Chondrocyte (in vitro differentiated cells): Measurements from ENCODE around the gene TLR8. TPM values are rescaled to one million over a fixed set of nuclear protein-coding genes. Genes with fewer than 3 reads are reported as not detected.
A peak's percentile ranks its signal among the peaks of the same experiment; 100 is the strongest.

Experiments used
- DNase-seq: peaks from one replicate; pipeline ENCODE4 v3.0.0; 2021; ENCODE audit warnings: mixed read lengths, low spot score
- H3K27ac Mint-ChIP-seq: one replicate; pipeline ENCODE4 v1.8.0; 2021; ENCODE audit warnings: mild to moderate bottlenecking, moderate library complexity, mixed read lengths; ENCODE audit not compliant: unreplicated experiment
- H3K27me3 Mint-ChIP-seq: 2 replicates; pipeline ENCODE4 v1.8.0; 2021; ENCODE audit warnings: low read depth, mixed read lengths
- H3K36me3 Mint-ChIP-seq: 2 replicates; pipeline ENCODE4 v1.8.0; 2021; ENCODE audit warnings: low read depth, mixed read lengths
- H3K4me1 Mint-ChIP-seq: 2 replicates; pipeline ENCODE4 v1.8.0; 2021; ENCODE audit warnings: low read depth, mild to moderate bottlenecking, mixed read lengths
- H3K4me3 Mint-ChIP-seq: one replicate; pipeline ENCODE4 v1.8.0; 2021; ENCODE audit warnings: mild to moderate bottlenecking, moderate library complexity, mixed read lengths; ENCODE audit not compliant: unreplicated experiment
- H3K9me3 Mint-ChIP-seq: 2 replicates; pipeline ENCODE4 v1.8.0; 2021; ENCODE audit warnings: low read depth, mixed read lengths
- total RNA-seq: library from RNA; stranded (reverse); gene quantifications from 3 replicates; pipeline ENCODE4 v1.2.1, GENCODE V29; 2021
- TF ChIP-seq, protein P1 (sequence below): fragments of 200-600 bp; sonication (generic); IDR thresholded peaks from 2 replicates; pipeline ENCODE4 v1.5.0; 2021; ENCODE audit warnings: antibody characterized with exemption, mild to moderate bottlenecking, moderate library complexity

The TLR8 gene
- total RNA-seq, 1 donor from 2014 or later, result not detected

GRCh38 chrX:12871257-12871656, 35.2 kb upstream of the TLR8 start:
- Mint-ChIP-seq H3K27ac (no peak overlapping the region), H3K4me3 (no peak overlapping the region), H3K36me3 (peaks cover 2% of the 10 kb centered on the region), H3K9me3 (peaks cover 15% of the 10 kb centered on the region), H3K27me3 (peaks cover 2% of the 10 kb centered on the region), H3K4me1 (no peaks in the 10 kb centered on the region)
- no peak for DNase-seq
- TF ChIP-seq, protein P1, sequence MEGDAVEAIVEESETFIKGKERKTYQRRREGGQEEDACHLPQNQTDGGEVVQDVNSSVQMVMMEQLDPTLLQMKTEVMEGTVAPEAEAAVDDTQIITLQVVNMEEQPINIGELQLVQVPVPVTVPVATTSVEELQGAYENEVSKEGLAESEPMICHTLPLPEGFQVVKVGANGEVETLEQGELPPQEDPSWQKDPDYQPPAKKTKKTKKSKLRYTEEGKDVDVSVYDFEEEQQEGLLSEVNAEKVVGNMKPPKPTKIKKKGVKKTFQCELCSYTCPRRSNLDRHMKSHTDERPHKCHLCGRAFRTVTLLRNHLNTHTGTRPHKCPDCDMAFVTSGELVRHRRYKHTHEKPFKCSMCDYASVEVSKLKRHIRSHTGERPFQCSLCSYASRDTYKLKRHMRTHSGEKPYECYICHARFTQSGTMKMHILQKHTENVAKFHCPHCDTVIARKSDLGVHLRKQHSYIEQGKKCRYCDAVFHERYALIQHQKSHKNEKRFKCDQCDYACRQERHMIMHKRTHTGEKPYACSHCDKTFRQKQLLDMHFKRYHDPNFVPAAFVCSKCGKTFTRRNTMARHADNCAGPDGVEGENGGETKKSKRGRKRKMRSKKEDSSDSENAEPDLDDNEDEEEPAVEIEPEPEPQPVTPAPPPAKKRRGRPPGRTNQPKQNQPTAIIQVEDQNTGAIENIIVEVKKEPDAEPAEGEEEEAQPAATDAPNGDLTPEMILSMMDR, result no peak

GRCh38 chrX:12872741-12873140, 33.7 kb upstream of the TLR8 start:
- Mint-ChIP-seq H3K27ac (no peak overlapping the region), H3K36me3 (peaks cover 2% of the 10 kb centered on the region), H3K4me1 (peaks cover 7% of the 10 kb centered on the region), H3K9me3 (peaks cover 15% of the 10 kb centered on the region), H3K4me3 (no peak overlapping the region), H3K27me3 (peaks cover 2% of the 10 kb centered on the region)
- TF ChIP-seq, protein P1, result no peak
- no peak for DNase-seq

DNA sequence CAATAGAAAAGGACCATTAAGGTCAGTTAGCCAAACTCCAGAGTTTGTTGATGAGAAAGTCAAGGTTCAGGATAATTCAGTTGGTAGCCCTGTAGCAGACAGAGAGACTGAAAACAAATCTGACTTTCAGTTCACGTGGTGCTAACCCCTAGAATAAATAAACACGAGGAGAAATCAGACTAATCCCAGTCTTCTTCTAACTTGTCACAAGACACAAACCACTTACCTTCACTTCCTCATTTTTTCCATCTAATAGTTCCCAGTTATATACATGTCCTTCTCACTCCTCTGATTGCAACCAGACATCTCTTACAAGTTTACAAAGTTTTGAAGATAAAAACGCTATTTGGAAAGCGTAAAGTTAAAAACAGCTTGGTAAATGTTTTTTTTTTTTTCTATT, 31.8 kb upstream of the TLR8 start:
- TF ChIP-seq, protein P1, result no peak
- no peak overlapping the region for H3K27ac Mint-ChIP-seq
- peaks cover 5% of the 10 kb centered on the region for H3K9me3 Mint-ChIP-seq
- H3K4me3 Mint-ChIP-seq, result no peak overlapping the region
- peaks cover 2% of the 10 kb centered on the region for H3K27me3 Mint-ChIP-seq
- H3K36me3 Mint-ChIP-seq, result peaks cover 2% of the 10 kb centered on the region
- peaks cover 9% of the 10 kb centered on the region for H3K4me1 Mint-ChIP-seq
- DNase-seq, result no peak

GRCh38 chrX:12877386-12877785, 29.0 kb upstream of the TLR8 start:
- TF ChIP-seq, protein P1, result no peak

DNA sequence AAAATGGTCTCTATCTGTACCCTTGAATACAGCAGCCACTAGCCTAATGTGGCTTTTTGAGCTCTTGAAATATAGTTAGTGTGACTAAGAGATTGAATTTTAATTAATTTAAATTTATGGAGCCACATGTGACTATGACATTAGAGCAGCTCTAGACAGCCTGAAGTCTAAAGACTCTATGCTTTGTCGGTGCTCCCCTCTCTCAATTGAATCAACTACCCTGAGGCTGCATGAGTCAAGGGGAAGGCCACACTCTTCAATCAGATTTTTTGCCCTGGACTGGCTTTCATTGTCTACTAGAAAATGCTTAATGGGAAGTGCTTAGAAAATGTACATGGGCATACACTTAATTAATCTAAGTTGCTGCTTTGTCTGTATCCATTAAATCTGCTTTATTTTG, 27.9 kb upstream of the TLR8 start:
- H3K9me3 Mint-ChIP-seq, result peaks cover 2% of the 10 kb centered on the region
- H3K27me3 Mint-ChIP-seq, result no peaks in the 10 kb centered on the region
- TF ChIP-seq, protein P1, result no peak
- H3K4me3 Mint-ChIP-seq, result no peak overlapping the region
- peaks cover 9% of the 10 kb centered on the region for H3K4me1 Mint-ChIP-seq
- peaks cover 2% of the 10 kb centered on the region for H3K36me3 Mint-ChIP-seq
- DNase-seq, result no peak
- no peak overlapping the region for H3K27ac Mint-ChIP-seq

More at GRCh38 chrX:12877386-12877785, 29.0 kb upstream of the TLR8 start:
- Mint-ChIP-seq H3K9me3 (peaks cover 8% of the 10 kb centered on the region), H3K36me3 (peaks cover 2% of the 10 kb centered on the region), H3K4me3 (peak overlapping the region; percentile 41), H3K27me3 (no peaks in the 10 kb centered on the region), H3K4me1 (peaks cover 9% of the 10 kb centered on the region), H3K27ac (no peak overlapping the region)
- DNase-seq, result no peak
